B cell (primary cell): ENCODE measurements around the gene PGS1. TPM values are rescaled to one million over a fixed set of nuclear protein-coding genes. Genes with fewer than 3 reads are reported as not detected.

Experiments
- ATAC-seq: fragments of 200-7000 bp; cut with Tn5 transposase; one replicate; pipeline ENCODE4 v1.10.0; 2021; ENCODE audit warnings: low read depth, mild to moderate bottlenecking, moderate number of reproducible peaks, moderate library complexity
- CTCF ChIA-PET: fragments of 350-600 bp; sonication (Branson Sonifier 250); formaldehyde crosslinking; loops from one replicate; lab custom pipeline; 2021; ENCODE audit warnings: antibody characterized with exemption, inconsistent platforms; lab: Charles Lee
- POLR2A ChIA-PET: fragments of 350-600 bp; sonication (Branson Sonifier 250); formaldehyde crosslinking; loops from one replicate; lab custom pipeline; 2021; ENCODE audit warnings: antibody characterized with exemption; lab: Charles Lee
- DNase-seq: peaks from one replicate; pipeline ENCODE4 v3.0.0; 2013
- H2AFZ ChIP-seq: 2 replicates; pipeline ENCODE4 v1.6.1; 2012; ENCODE audit warnings: mild to moderate bottlenecking, low read depth, low read length; ENCODE audit not compliant: insufficient read depth, poor library complexity, severe bottlenecking
- H3K27ac ChIP-seq, 2 donors: 1 replicate in 1 of 2; 2 replicates in 1 of 2; pipeline ENCODE4 v1.5.1; 2012 to 2013; ENCODE audit warnings: low read length in 2 of 2, mild to moderate bottlenecking in 2 of 2, moderate library complexity in 1 of 2
- H3K27me3 ChIP-seq, 4 experiments: fragments of 200-600 bp in 1 of 4; sonication (generic) in 1 of 4; replicated peaks in 1 of 4; 1 replicate in 2 of 4; 2 replicates in 2 of 4; pipeline versions ENCODE4 v1.6.1 to v1.7.0; 2013 to 2016; ENCODE audit warnings: low read length in 3 of 4, mild to moderate bottlenecking in 2 of 4, mixed read lengths in 1 of 4, moderate library complexity in 1 of 4; ENCODE audit not compliant: insufficient read depth in 4 of 4, control insufficient read depth in 3 of 4; ENCODE audit errors: control extremely low read depth in 1 of 4
- H3K36me3 ChIP-seq, 2 experiments: replicated peaks in 1 of 2; 1 replicate in 1 of 2; 2 replicates in 1 of 2; pipeline versions ENCODE4 v1.6.1 to v1.7.1; 2013; ENCODE audit warnings: low read length in 1 of 2; ENCODE audit not compliant: insufficient read depth in 2 of 2, control insufficient read depth in 1 of 2; ENCODE audit errors: control extremely low read depth in 1 of 2, extremely low read depth in 1 of 2
- H3K4me1 ChIP-seq, 2 donors: fragments of 200-600 bp in 1 of 2; sonication (generic) in 1 of 2; 1 replicate in 1 of 2; 2 replicates in 1 of 2; pipeline versions ENCODE4 v1.5.1 to v1.6.1; 2013 to 2017; ENCODE audit warnings: low read length in 2 of 2; ENCODE audit not compliant: control insufficient read depth in 2 of 2, insufficient read depth in 2 of 2
- H3K4me2 ChIP-seq: replicated peaks from 2 replicates; pipeline ENCODE3; 2012; ENCODE audit warnings: mild to moderate bottlenecking, low read depth, low read length; ENCODE audit not compliant: poor library complexity, severe bottlenecking
- H3K4me3 ChIP-seq, 5 experiments: fragments of 200-600 bp in 1 of 5; sonication (generic) in 1 of 5; 1 replicate in 3 of 5; 2 replicates in 2 of 5; pipeline versions ENCODE4 v1.5.1 to v1.7.0; 2011 to 2016; ENCODE audit warnings: low read length in 4 of 5, mild to moderate bottlenecking in 4 of 5, low read depth in 2 of 5, control low read depth in 1 of 5, moderate library complexity in 1 of 5; ENCODE audit not compliant: insufficient read depth in 1 of 5; ENCODE audit errors: control extremely low read depth in 1 of 5, extremely low read depth in 1 of 5
- H3K79me2 ChIP-seq: fragments of 200-600 bp; sonication (generic); one replicate; pipeline ENCODE4 v1.6.0; 2016; ENCODE audit warnings: low read length; ENCODE audit not compliant: control insufficient read depth, insufficient read depth
- H3K9ac ChIP-seq: fragments of 200-600 bp; sonication (generic); 2 replicates; pipeline ENCODE4 v1.6.1; 2017; ENCODE audit warnings: mild to moderate bottlenecking, low read length, moderate library complexity
- H3K9me3 ChIP-seq, 3 donors: one replicate each; pipeline versions ENCODE4 v1.6.1 to v1.7.1; 2013; ENCODE audit warnings: low read length in 2 of 3; ENCODE audit not compliant: control insufficient read depth in 2 of 3, insufficient read depth in 1 of 3; ENCODE audit errors: control extremely low read depth in 1 of 3
- H4K20me1 ChIP-seq: 2 replicates; pipeline ENCODE4 v1.6.0; 2012; ENCODE audit warnings: mild to moderate bottlenecking, low read length; ENCODE audit not compliant: insufficient read depth, control insufficient read depth, poor library complexity, severe bottlenecking
- H3K27ac Mint-ChIP-seq: one replicate; pipeline ENCODE4 v1.8.0; 2021; ENCODE audit warnings: mixed read lengths
- H3K27me3 Mint-ChIP-seq: one replicate; pipeline ENCODE4 v1.8.0; 2021; ENCODE audit warnings: mixed read lengths
- H3K4me1 Mint-ChIP-seq: one replicate; pipeline ENCODE4 v1.8.0; 2021; ENCODE audit warnings: mixed read lengths
- H3K4me3 Mint-ChIP-seq: one replicate; pipeline ENCODE4 v1.8.0; 2021; ENCODE audit warnings: mixed read lengths
- H3K9me3 Mint-ChIP-seq: one replicate; pipeline ENCODE4 v1.8.0; 2022; ENCODE audit warnings: mixed read lengths; ENCODE audit not compliant: insufficient read depth
- CTCF ChIP-seq: fragments of 200-600 bp; IDR thresholded peaks from one replicate; pipeline ENCODE4 v1.8.0; 2022; ENCODE audit warnings: antibody characterized with exemption, mild to moderate bottlenecking
- EZH2 ChIP-seq: IDR thresholded peaks from 2 replicates; pipeline ENCODE4 v1.6.1; 2012; ENCODE audit warnings: borderline replicate concordance, low read depth, mild to moderate bottlenecking, moderate library complexity, low read length; ENCODE audit not compliant: insufficient read depth, poor library complexity, severe bottlenecking
- WGBS: methylation state at CpG from one replicate; pipeline ENCODE4 v1.1.5; 2013; ENCODE audit warnings: missing lambda C conversion rate; ENCODE audit not compliant: insufficient coverage; 5-methylcytosine and 5-hydroxymethylcytosine counted together
- intact Hi-C: fragments of 100-400 bp; cut with micrococcal nuclease; formaldehyde crosslinking; loops from one replicate; pipeline ENCODE4 v1.10.0; 2022
- polyA plus RNA-seq: library from polyadenylated mRNA; depleted of rRNA; stranded (reverse); fragments of >200 nt; gene quantifications from 2 replicates; pipeline ENCODE4 v1.2.3, GENCODE V29; 2012
- total RNA-seq, 2 donors: library from RNA; stranded (reverse); fragments of 120-200 nt in 1 of 2; gene quantifications; 1 replicate in 1 of 2; 2 replicates in 1 of 2; pipeline versions ENCODE4 v1.2.3 to v1.2.4, GENCODE V29; 2013 to 2022

Gene PGS1
- total and polyA plus RNA-seq, 2 donors (not counting 1 experiment from before 2014, with no cell fraction given) = 85.1 to 88.3 TPM

DNA sequence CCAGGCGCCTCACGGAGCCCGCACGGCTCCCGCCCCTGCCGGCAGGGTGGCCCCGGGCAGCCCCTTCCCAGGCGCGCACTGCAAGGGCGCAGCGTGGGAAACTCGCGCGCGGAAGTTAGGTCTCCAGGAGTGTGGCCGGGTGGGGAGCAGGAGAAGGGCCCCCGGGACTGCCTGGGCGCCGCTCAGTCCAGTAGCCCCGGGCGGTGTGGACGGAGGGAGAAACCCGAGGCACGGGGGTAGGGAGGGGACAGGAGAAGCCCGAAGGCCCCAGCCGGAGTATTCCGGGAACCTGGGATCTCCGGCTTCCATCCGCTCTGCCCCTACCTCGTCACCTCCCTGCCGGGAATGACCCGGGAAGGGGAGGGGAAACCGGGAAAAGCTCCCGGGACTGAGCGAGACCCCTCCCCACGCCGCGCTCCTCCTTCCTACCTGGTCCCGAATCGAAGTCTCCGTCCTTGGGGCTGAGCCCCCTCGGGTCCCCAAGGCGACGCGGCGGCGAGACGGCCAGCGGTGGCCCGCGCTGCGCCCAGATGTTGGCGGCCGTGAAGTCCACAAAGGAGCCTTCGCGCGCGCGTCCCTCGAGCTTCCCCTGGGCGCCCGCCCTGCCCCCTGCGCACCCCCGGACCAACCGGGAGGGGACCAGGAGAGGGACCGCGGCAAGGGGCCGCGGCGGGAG lies 19.0 kb upstream of the PGS1 start:
- DNase-seq (no peak), ATAC-seq (no peak)
- TF ChIP-seq EZH2 (no peak), CTCF (no peak)
- Histone ChIP-seq H4K20me1 (peaks cover 13% of the 10 kb centered on the region), H2AFZ (peak overlapping the region; percentile 78), H3K9ac (peak overlapping the region; percentile 64), H3K27me3 (peaks cover 0 to 31% (median 4%) of the 10 kb centered on the region in 4 experiments), H3K79me2 (no peaks in the 10 kb centered on the region), H3K9me3 (no peaks in the 10 kb centered on the region), H3K4me3 (peak overlapping the region; percentile 36 to 76 (median 61)), H3K36me3 (peaks cover 0 to 4% of the 10 kb centered on the region in 2 experiments), H3K4me2 (peak overlapping the region; percentile 98), H3K4me1 (peaks cover 40 to 55% of the 10 kb centered on the region in 2 donors), H3K27ac (peak overlapping the region in 1 of 2 donors; percentile 63)
- ChIA-PET CTCF (interaction anchor here (0.6 to 9.1 kb wide), 5 partner anchors 10 to 274 kb away, joined by 3 to 171 read pairs (median 8); no protein-coding TSS in a partner anchor), POLR2A (interaction anchor here (0.5 to 1.9 kb wide), 9 partner anchors 9 to 238 kb away, joined by 3 to 12 read pairs (median 3); partner anchors contain the start of genes AFMID and TK1)
- intact Hi-C loops = no loop called here
- no peaks in the 10 kb centered on the region for H3K9me3 Mint-ChIP-seq
- H3K4me3 Mint-ChIP-seq = peak overlapping the region; percentile 85
- peaks cover 13% of the 10 kb centered on the region for H3K27me3 Mint-ChIP-seq
- H3K27ac Mint-ChIP-seq = peak overlapping the region; percentile 63
- under 1% methylated on average over 66 of the region's 70 CpGs for WGBS
- H3K4me1 Mint-ChIP-seq = peaks cover 44% of the 10 kb centered on the region

DNA sequence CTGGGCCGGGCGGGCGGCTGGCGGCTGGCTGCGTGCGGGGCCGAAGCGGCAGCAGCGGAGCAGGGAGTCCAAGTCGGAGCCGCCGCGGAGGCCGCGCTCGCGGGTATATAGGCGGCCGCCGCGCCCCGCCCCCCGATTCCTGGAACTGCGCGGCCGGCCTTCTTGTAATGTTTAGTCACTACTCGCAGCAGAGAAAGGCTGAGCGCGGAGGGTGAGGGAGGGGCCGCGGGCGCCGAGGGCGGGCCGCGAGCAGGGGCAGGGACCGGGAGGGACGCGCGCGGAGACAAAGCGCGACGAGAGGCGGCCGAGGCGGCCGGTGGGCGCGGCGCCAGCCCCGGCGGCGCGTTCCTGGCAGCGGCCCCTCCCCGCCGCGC lies 18.5 kb upstream of the PGS1 start, which contains the start of gene SOCS3:
TSS of gene SOCS3 (minus strand) at position 81 of the 374 bp plus-strand sequence. CDS start 982 bp downstream, outside the sequence.
- Histone ChIP-seq H3K4me1 (peaks cover 43 to 55% of the 10 kb centered on the region in 2 donors), H3K4me3 (peak within 1 kb of the TSS; percentile 36 to 76 (median 61)), H3K27ac (peak within 1 kb of the TSS; percentile 8 to 66), H4K20me1 (peaks cover 13% of the 10 kb centered on the region), H3K4me2 (peak within 1 kb of the TSS; percentile 98), H3K27me3 (peaks cover 0 to 32% (median 4%) of the 10 kb centered on the region in 4 experiments), H3K9ac (peak within 1 kb of the TSS; percentile 64), H3K79me2 (no peaks in the 10 kb centered on the region), H3K36me3 (peaks cover 0 to 4% of the 10 kb centered on the region in 2 experiments), H2AFZ (peak within 1 kb of the TSS; percentile 78), H3K9me3 (no peaks in the 10 kb centered on the region)
- Mint-ChIP-seq H3K27me3 (peaks cover 18% of the 10 kb centered on the region), H3K4me3 (peak within 1 kb of the TSS; percentile 91), H3K9me3 (no peaks in the 10 kb centered on the region), H3K4me1 (peaks cover 44% of the 10 kb centered on the region), H3K27ac (peak within 1 kb of the TSS; percentile 90)
- DNase-seq (peak; percentile 94), ATAC-seq (peak; percentile 69)
- ChIA-PET CTCF (interaction anchor here (0.6 to 9.1 kb wide), 13 partner anchors 10 to 275 kb away, joined by 3 to 171 read pairs (median 7); partner anchors contain the start of gene PGS1), POLR2A (interaction anchor here (1.0 to 1.9 kb wide), 4 partner anchors 22 to 239 kb away, joined by 3 to 12 read pairs (median 3); partner anchors contain the start of genes AFMID and TK1)
- under 1% methylated on average over 53 of the region's 59 CpGs for WGBS
- intact Hi-C loops = loop anchor here (1.0 to 2.0 kb wide), 10 partner anchors 17 to 230 kb away; partner anchors contain the start of genes PGS1 and TMC8
- TF ChIP-seq EZH2 (no peak), CTCF (no peak)
